SH-SY5Y (cell line): ENCODE results near the gene MYO18B.

ENCODE experiments used
- GATA2 ChIP-seq: IDR thresholded peaks from 2 replicates; pipeline ENCODE4 v1.6.1; 2011; ENCODE audit warnings: mild to moderate bottlenecking, low read depth, low read length
- GATA3 ChIP-seq: IDR thresholded peaks from 2 replicates; pipeline ENCODE4 v1.6.1; 2011; ENCODE audit warnings: low read depth, mild to moderate bottlenecking, low read length, moderate library complexity

DNA sequence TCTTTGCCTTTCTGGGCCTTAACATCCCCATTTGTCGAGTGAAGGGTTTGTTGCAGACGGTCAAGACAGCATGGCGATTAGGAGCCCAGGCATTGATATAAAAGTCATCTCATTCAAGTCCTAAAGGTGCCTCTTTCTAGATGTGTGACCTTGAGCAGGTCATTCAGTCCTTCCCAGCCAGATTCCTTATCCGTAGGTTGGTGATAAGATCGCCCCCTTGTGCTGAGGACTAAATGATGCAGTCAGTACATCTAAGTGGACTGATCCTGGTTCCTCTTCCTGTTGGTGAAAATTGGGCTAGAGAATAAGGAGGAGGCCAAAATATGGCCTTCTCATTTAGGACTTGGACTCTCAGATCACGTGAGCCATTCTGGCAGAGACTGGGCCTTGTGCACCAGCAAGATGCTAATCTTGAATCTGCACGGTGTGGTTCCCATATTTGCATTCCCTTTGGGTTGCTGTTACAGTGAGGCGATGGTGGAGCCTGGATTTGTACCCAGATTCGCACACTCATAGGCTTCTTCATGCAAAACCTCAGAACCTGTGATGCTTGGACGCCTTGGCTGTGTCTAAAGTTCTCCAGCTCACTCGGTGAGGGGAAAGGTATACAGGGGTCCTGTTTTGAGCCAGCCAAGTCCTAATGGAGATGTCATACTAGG, 156.8 kb downstream of the MYO18B start:
- TF ChIP-seq GATA2 (no peak), GATA3 (no peak)
